ENCODE data around the gene SMURF1.

The SMURF1 gene

GRCh38 chr7:99001482-99002147 lies 142.3 kb downstream of the SMURF1 start:
- no peak for DNase-seq

- DNase-seq = no peak
Observed at GRCh38 chr7:99000904-99001465, 142.9 kb downstream of the SMURF1 start.

- DNase-seq = no peak
Observed at GRCh38 chr7:99000196-99000903, 143.6 kb downstream of the SMURF1 start.

- DNase-seq = no peak
Observed at GRCh38 chr7:98998821-98999725, 144.8 kb downstream of the SMURF1 start.

GRCh38 chr7:98997846-98998245 lies 146.1 kb downstream of the SMURF1 start:
- DNase-seq = no peak

GRCh38 chr7:98996150-98996552 lies 147.8 kb downstream of the SMURF1 start:
- no peak for DNase-seq

GRCh38 chr7:98995523-98996149 lies 148.3 kb downstream of the SMURF1 start:
- no peak for DNase-seq

- DNase-seq = no peak
Observed at GRCh38 chr7:98995111-98995510, 148.8 kb downstream of the SMURF1 start.

GRCh38 chr7:98994046-98994944 lies 149.6 kb downstream of the SMURF1 start:
- no peak for DNase-seq

- DNase-seq = no peak
Observed at GRCh38 chr7:98993024-98993897, 150.6 kb downstream of the SMURF1 start.

GRCh38 chr7:98992076-98992475 lies 151.8 kb downstream of the SMURF1 start:
- DNase-seq = no peak

- no peak for DNase-seq
Observed at GRCh38 chr7:98991141-98991540, 152.8 kb downstream of the SMURF1 start.

GRCh38 chr7:98990356-98990755 lies 153.6 kb downstream of the SMURF1 start:
- DNase-seq = no peak

- DNase-seq = no peak
Observed at GRCh38 chr7:98988641-98989040, 155.3 kb downstream of the SMURF1 start.

- DNase-seq = no peak
Observed at GRCh38 chr7:98985945-98986344, 158.0 kb downstream of the SMURF1 start.

GRCh38 chr7:98985406-98985805 lies 158.5 kb downstream of the SMURF1 start:
- DNase-seq = no peak

- DNase-seq = no peak
Observed at GRCh38 chr7:98984126-98984525, 159.8 kb downstream of the SMURF1 start.

- no peak for DNase-seq
Observed at GRCh38 chr7:98982686-98983085, 161.2 kb downstream of the SMURF1 start.

GRCh38 chr7:98981701-98982100 lies 162.2 kb downstream of the SMURF1 start:
- no peak for DNase-seq

- DNase-seq = no peak
Observed at GRCh38 chr7:98978672-98979071, 165.2 kb downstream of the SMURF1 start.
